Activated CD4-positive, alpha-beta T cell treated with anti-CD3 and anti-CD28 coated beads for 4 hours (primary cell): ENCODE measurements around the gene MTOR.
"Not testable (repeated sequence)": the region's sequence is repeated elsewhere in the genome, so short reads cannot be mapped to it uniquely, and the experiment has no call there.

Experiments used
- DNase-seq, 2 donors: peaks; one replicate each; pipeline ENCODE4 v3.0.0-alpha.2; 2020

Gene MTOR

GRCh38 chr1:11178021-11179015, 84.0 kb downstream of the MTOR start:
- DNase-seq, result no peak

- no peak for DNase-seq
These were observed 86.2 kb downstream of the MTOR start for GRCh38 chr1:11176081-11176706.

GRCh38 chr1:11175461-11175860, 86.9 kb downstream of the MTOR start:
- DNase-seq, result no peak

- DNase-seq, result no peak
These were observed 87.9 kb downstream of the MTOR start for GRCh38 chr1:11174261-11174942.

- no peak for DNase-seq
These were observed 92.2 kb downstream of the MTOR start for GRCh38 chr1:11170102-11170501.

- no peak for DNase-seq
These were observed 93.1 kb downstream of the MTOR start for GRCh38 chr1:11169202-11169601.

GRCh38 chr1:11168731-11169130, 93.6 kb downstream of the MTOR start:
- DNase-seq, result no peak

GRCh38 chr1:11166744-11167143, 95.6 kb downstream of the MTOR start:
- not testable (repeated sequence) for DNase-seq

GRCh38 chr1:11162752-11163151, 99.6 kb downstream of the MTOR start:
- DNase-seq, result not testable (repeated sequence)

- no peak for DNase-seq
These were observed 103.5 kb downstream of the MTOR start for GRCh38 chr1:11158720-11159321.

- DNase-seq, result no peak
These were observed 104.1 kb downstream of the MTOR start for GRCh38 chr1:11158291-11158690.

- no peak for DNase-seq
These were observed 104.5 kb downstream of the MTOR start for GRCh38 chr1:11157867-11158266.

GRCh38 chr1:11157394-11157793, 105.0 kb downstream of the MTOR start:
- no peak for DNase-seq

- no peak for DNase-seq
These were observed 105.4 kb downstream of the MTOR start for GRCh38 chr1:11156963-11157362.

GRCh38 chr1:11156441-11156840, 105.9 kb downstream of the MTOR start:
- no peak for DNase-seq

- DNase-seq, result no peak
These were observed 109.2 kb downstream of the MTOR start for GRCh38 chr1:11153184-11153583.

- DNase-seq, result no peak
These were observed 109.6 kb downstream of the MTOR start for GRCh38 chr1:11152755-11153154.

- no peak for DNase-seq
These were observed 110.3 kb downstream of the MTOR start for GRCh38 chr1:11151826-11152612.

- no peak for DNase-seq
These were observed 111.2 kb downstream of the MTOR start for GRCh38 chr1:11151114-11151513.

- no peak for DNase-seq
These were observed 112.0 kb downstream of the MTOR start for GRCh38 chr1:11150326-11150725.

- DNase-seq, result no peak
These were observed 115.1 kb downstream of the MTOR start for GRCh38 chr1:11147197-11147770.

- no peak for DNase-seq
These were observed 116.6 kb downstream of the MTOR start for GRCh38 chr1:11145741-11146140.
